ENCODE measurements around the gene GDNF. TPM values are rescaled to one million over a fixed set of nuclear protein-coding genes. Genes with fewer than 3 reads are reported as not detected.

The GDNF gene
- total RNA-seq, 1 donor from 2014 or later: 0.51 TPM

DNA sequence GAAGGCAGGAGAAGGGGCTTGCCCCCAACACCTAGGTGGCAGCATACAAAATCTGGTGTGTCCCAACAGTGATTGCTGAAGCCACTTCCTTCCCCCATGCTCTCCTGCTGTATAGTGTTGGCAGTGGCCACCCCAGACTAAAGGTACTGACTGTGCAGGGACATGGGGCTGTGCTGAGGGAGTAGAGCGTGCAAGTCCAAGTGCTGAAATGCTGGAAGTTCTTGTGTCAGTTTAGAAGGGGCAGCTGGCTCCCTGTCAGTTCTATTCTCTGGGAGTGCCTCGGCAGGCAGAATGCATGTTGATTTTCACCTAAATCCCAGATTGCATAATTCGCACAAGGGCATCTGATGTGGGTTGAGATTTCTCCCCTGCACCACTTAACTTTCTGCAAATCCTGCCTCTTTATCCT is 68.6 kb downstream of the GDNF start:
- Mint-ChIP-seq H3K4me3 (ENCODE audit: unreplicated experiment) (no peak overlapping the region), H3K27me3 (ENCODE audit: unreplicated experiment) (no peaks in the 10 kb centered on the region), H3K27ac (ENCODE audit: unreplicated experiment) (no peak overlapping the region), H3K4me1 (ENCODE audit: low read depth, unreplicated experiment) (no peaks in the 10 kb centered on the region), H3K9me3 (ENCODE audit: unreplicated experiment) (peaks cover 5% of the 10 kb centered on the region), H3K36me3 (ENCODE audit: unreplicated experiment) (peaks cover 4% of the 10 kb centered on the region)
- DNase-seq: no peak
- no peak for TF ChIP-seq CTCF (IDR thresholded peaks at IDR 0.05; ENCODE audit: partially characterized antibody, unreplicated experiment)

GRCh38 chr5:37770786-37771185 is 69.1 kb downstream of the GDNF start:
- Mint-ChIP-seq H3K27me3 (ENCODE audit: unreplicated experiment) (no peaks in the 10 kb centered on the region), H3K36me3 (ENCODE audit: unreplicated experiment) (peaks cover 4% of the 10 kb centered on the region), H3K4me3 (ENCODE audit: unreplicated experiment) (no peak overlapping the region), H3K9me3 (ENCODE audit: unreplicated experiment) (peaks cover 5% of the 10 kb centered on the region), H3K27ac (ENCODE audit: unreplicated experiment) (no peak overlapping the region), H3K4me1 (ENCODE audit: low read depth, unreplicated experiment) (no peaks in the 10 kb centered on the region)
- DNase-seq: no peak
- TF ChIP-seq CTCF (IDR thresholded peaks at IDR 0.05; ENCODE audit: partially characterized antibody, unreplicated experiment): no peak

GRCh38 chr5:37769840-37770239 is 70.0 kb downstream of the GDNF start:
- Mint-ChIP-seq H3K9me3 (ENCODE audit: unreplicated experiment) (peaks cover 2% of the 10 kb centered on the region), H3K4me3 (ENCODE audit: unreplicated experiment) (no peak overlapping the region), H3K27me3 (ENCODE audit: unreplicated experiment) (no peaks in the 10 kb centered on the region), H3K36me3 (ENCODE audit: unreplicated experiment) (peaks cover under 1% of the 10 kb centered on the region), H3K27ac (ENCODE audit: unreplicated experiment) (no peak overlapping the region), H3K4me1 (ENCODE audit: low read depth, unreplicated experiment) (no peaks in the 10 kb centered on the region)
- TF ChIP-seq CTCF (IDR thresholded peaks at IDR 0.05; ENCODE audit: partially characterized antibody, unreplicated experiment): no peak
- no peak for DNase-seq

DNA sequence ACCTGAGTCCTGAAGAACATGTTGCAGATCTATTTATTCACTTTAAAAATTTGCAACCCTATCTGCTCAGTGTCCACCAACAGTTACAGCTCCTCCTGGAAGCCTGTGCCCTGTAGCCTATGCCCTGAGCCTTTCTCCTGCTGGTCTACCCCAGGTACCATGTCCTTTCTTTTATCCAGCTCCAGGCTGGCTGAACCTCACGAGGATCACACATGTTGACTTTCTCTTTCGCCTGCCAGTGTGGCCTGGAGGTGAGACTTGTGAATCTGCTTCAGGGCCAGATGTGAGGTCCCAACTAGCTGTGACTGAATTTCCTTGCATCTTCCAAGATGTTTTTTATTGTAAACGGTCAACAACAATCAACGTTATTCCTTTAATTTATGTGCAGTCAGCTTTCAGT is 70.7 kb downstream of the GDNF start:
- no peak for TF ChIP-seq CTCF (IDR thresholded peaks at IDR 0.05; ENCODE audit: partially characterized antibody, unreplicated experiment)
- Mint-ChIP-seq H3K27me3 (ENCODE audit: unreplicated experiment) (no peaks in the 10 kb centered on the region), H3K27ac (ENCODE audit: unreplicated experiment) (no peak overlapping the region), H3K4me1 (ENCODE audit: low read depth, unreplicated experiment) (no peaks in the 10 kb centered on the region), H3K4me3 (ENCODE audit: unreplicated experiment) (no peak overlapping the region), H3K9me3 (ENCODE audit: unreplicated experiment) (peaks cover 1% of the 10 kb centered on the region), H3K36me3 (ENCODE audit: unreplicated experiment) (no peaks in the 10 kb centered on the region)
- no peak for DNase-seq

GRCh38 chr5:37768371-37768770 is 71.5 kb downstream of the GDNF start:
- Mint-ChIP-seq H3K4me3 (ENCODE audit: unreplicated experiment) (no peak overlapping the region), H3K9me3 (ENCODE audit: unreplicated experiment) (no peaks in the 10 kb centered on the region), H3K4me1 (ENCODE audit: low read depth, unreplicated experiment) (no peaks in the 10 kb centered on the region), H3K27ac (ENCODE audit: unreplicated experiment) (no peak overlapping the region), H3K27me3 (ENCODE audit: unreplicated experiment) (no peaks in the 10 kb centered on the region), H3K36me3 (ENCODE audit: unreplicated experiment) (no peaks in the 10 kb centered on the region)
- DNase-seq: no peak
- TF ChIP-seq CTCF (IDR thresholded peaks at IDR 0.05; ENCODE audit: partially characterized antibody, unreplicated experiment): no peak

All from glutamatergic neuron (in vitro differentiated cells).